Right cardiac atrium (tissue), 5 donors: ENCODE measurements around the gene CP. TPM values are rescaled to one million over a fixed set of nuclear protein-coding genes. Genes with fewer than 3 reads are reported as not detected.
"Not testable (repeated sequence)": the region's sequence is repeated elsewhere in the genome, so short reads cannot be mapped to it uniquely, and the experiment has no call there.

Experiments
- ATAC-seq, 2 donors: fragments of 200-7000 bp; cut with Tn5 transposase; one replicate each; pipeline versions ENCODE4 v1.8.0 to v1.9.1; 2020; ENCODE audit warnings: moderate library complexity in 2 of 2, mild to moderate bottlenecking in 1 of 2
- DNase-seq, 3 donors: peaks; one replicate each; pipeline ENCODE4 v3.0.0-alpha.2; 2020
- H3K27ac ChIP-seq: one replicate; pipeline ENCODE4 v1.5.1; 2013; ENCODE audit warnings: mild to moderate bottlenecking, low read length, control low read depth, moderate library complexity
- H3K27me3 ChIP-seq: one replicate; pipeline ENCODE4 v1.6.1; 2013; ENCODE audit not compliant: control insufficient read depth, insufficient read depth
- H3K4me1 ChIP-seq: one replicate; pipeline ENCODE4 v1.6.1; 2013; ENCODE audit warnings: low read length; ENCODE audit not compliant: control insufficient read depth, insufficient read depth
- H3K4me3 ChIP-seq: one replicate; pipeline ENCODE4 v1.5.1; 2013; ENCODE audit warnings: low read length, control low read depth
- H3K9me3 ChIP-seq: one replicate; pipeline ENCODE4 v1.6.1; 2013; ENCODE audit warnings: low read length; ENCODE audit not compliant: control insufficient read depth
- WGBS: extraction: QIAGEN DNeasy Blood & Tissue Kit; methylation state at CpG from one replicate; pipeline ENCODE4 v1.1.7; 2013; 5-methylcytosine and 5-hydroxymethylcytosine counted together
- intact Hi-C, 4 donors: fragments of 100-400 bp; cut with DNase I; formaldehyde crosslinking; loops; one replicate each; pipeline versions ENCODE4 v1.11.0 to v1.14.0; 2022 to 2023
- polyA plus RNA-seq: library from polyadenylated mRNA; stranded (reverse); fragments of 200-250 nt; gene quantifications from one replicate; pipeline ENCODE4 v1.2.3, GENCODE V29; 2013
- total RNA-seq, 4 donors: library from RNA; stranded (reverse); fragmentation: NEBNext Ultra II Directional; extraction: Animal tissue kit (Norgen Biotek cat#: 25700); gene quantifications; one replicate each; pipeline ENCODE4 v1.2.1, GENCODE V29; 2021
- donor health status: healthy with polysubstance abuse.
- donor health status: DM: no; HTN: yes; CAD: no.
- donor health status: DM: no; HTN: no; CAD: no.
- donor health status: DM: no; HTN: yes; CAD: no; lungs with severe emphysema.
- donor health status: DM: yes; HTN: yes; CAD: no.

Gene CP
- total and polyA plus RNA-seq, 5 donors = 11.0 to 31.2 (median 24.5) TPM

- WGBS = 88% methylated on average over 2 of the region's 2 CpGs
- Histone ChIP-seq H3K4me1 (no peaks in the 10 kb centered on the region), H3K27me3 (no peaks in the 10 kb centered on the region), H3K27ac (no peak overlapping the region), H3K4me3 (no peak overlapping the region), H3K9me3 (no peaks in the 10 kb centered on the region)
- DNase-seq (no peak), ATAC-seq (no peak)
- intact Hi-C loops = no loop called here
Measured at GRCh38 chr3:149207475-149207874, 14.2 kb downstream of the CP start.

GRCh38 chr3:149204390-149204991 is 17.1 kb downstream of the CP start:
- no peak overlapping the region for H3K27ac ChIP-seq
- ATAC-seq = no peak
- H3K4me3 ChIP-seq = no peak overlapping the region
- DNase-seq = no peak
- WGBS = 89% methylated on average over 3 of the region's 3 CpGs
- intact Hi-C loops = no loop called here
- no peaks in the 10 kb centered on the region for H3K4me1 ChIP-seq
- no peaks in the 10 kb centered on the region for H3K9me3 ChIP-seq
- H3K27me3 ChIP-seq = no peaks in the 10 kb centered on the region

GRCh38 chr3:149203758-149204157 is 17.9 kb downstream of the CP start:
- Histone ChIP-seq H3K9me3 (no peaks in the 10 kb centered on the region), H3K27ac (no peak overlapping the region), H3K27me3 (no peaks in the 10 kb centered on the region), H3K4me1 (no peaks in the 10 kb centered on the region), H3K4me3 (no peak overlapping the region)
- intact Hi-C loops = no loop called here
- DNase-seq (no peak), ATAC-seq (no peak)
- whole genome bisulfite sequencing = 81% methylated on average over 3 of the region's 3 CpGs

- intact Hi-C loops = no loop called here
- Histone ChIP-seq H3K4me1 (no peaks in the 10 kb centered on the region), H3K4me3 (no peak overlapping the region), H3K27me3 (no peaks in the 10 kb centered on the region), H3K9me3 (no peaks in the 10 kb centered on the region), H3K27ac (no peak overlapping the region)
- DNase-seq (no peak), ATAC-seq (no peak)
- WGBS = 31% methylated on average over 4 of the region's 4 CpGs
Measured at GRCh38 chr3:149199474-149199873, 22.2 kb downstream of the CP start.

GRCh38 chr3:149198611-149199010 is 23.0 kb downstream of the CP start:
- no peaks in the 10 kb centered on the region for H3K9me3 ChIP-seq
- intact Hi-C loops = no loop called here
- no peak for DNase-seq
- no peaks in the 10 kb centered on the region for H3K27me3 ChIP-seq
- H3K4me3 ChIP-seq = no peak overlapping the region
- WGBS = 63% methylated on average over 7 of the region's 7 CpGs
- no peak overlapping the region for H3K27ac ChIP-seq
- H3K4me1 ChIP-seq = no peaks in the 10 kb centered on the region
- ATAC-seq = no peak

GRCh38 chr3:149197669-149198068 is 24.0 kb downstream of the CP start:
- H3K27ac ChIP-seq = no peak overlapping the region
- ATAC-seq (peak in 1 of 2 donors; percentile 29), DNase-seq (peak in 1 of 3 donors; percentile 51)
- H3K27me3 ChIP-seq = no peaks in the 10 kb centered on the region
- H3K9me3 ChIP-seq = no peaks in the 10 kb centered on the region
- 23% methylated on average over 5 of the region's 5 CpGs for WGBS
- peak overlapping the region; percentile 18 for H3K4me3 ChIP-seq
- H3K4me1 ChIP-seq = no peaks in the 10 kb centered on the region
- intact Hi-C loops = no loop called here

- H3K4me3 ChIP-seq, ATAC-seq, DNase-seq, H3K4me1 ChIP-seq, H3K9me3 ChIP-seq, H3K27ac ChIP-seq, intact Hi-C loops, H3K27me3 ChIP-seq: not testable (repeated sequence)
- WGBS = 85% methylated on average over 12 of the region's 12 CpGs
Measured at GRCh38 chr3:149196805-149197592, 24.6 kb downstream of the CP start.

GRCh38 chr3:149195221-149195620 is 26.4 kb downstream of the CP start:
- intact Hi-C loops = no loop called here
- Histone ChIP-seq H3K27me3 (no peaks in the 10 kb centered on the region), H3K9me3 (no peaks in the 10 kb centered on the region), H3K27ac (no peak overlapping the region), H3K4me1 (no peaks in the 10 kb centered on the region), H3K4me3 (no peak overlapping the region)
- DNase-seq (no peak), ATAC-seq (no peak)
- WGBS = 76% methylated on average over 1 of the region's 1 CpG

- no peak for DNase-seq
- Histone ChIP-seq H3K4me3 (no peak overlapping the region), H3K27ac (no peak overlapping the region), H3K4me1 (no peaks in the 10 kb centered on the region), H3K9me3 (no peaks in the 10 kb centered on the region), H3K27me3 (no peaks in the 10 kb centered on the region)
- intact Hi-C loops = no loop called here
- no peak for ATAC-seq
- 38% methylated on average over 2 of the region's 2 CpGs for WGBS
Measured at GRCh38 chr3:149188494-149188893, 33.1 kb downstream of the CP start.

GRCh38 chr3:149186721-149187120 is 34.9 kb downstream of the CP start:
- WGBS = 89% methylated on average over 3 of the region's 3 CpGs

GRCh38 chr3:149186219-149186618 is 35.4 kb downstream of the CP start:
- no peaks in the 10 kb centered on the region for H3K4me1 ChIP-seq
- intact Hi-C loops = no loop called here
- H3K9me3 ChIP-seq = no peaks in the 10 kb centered on the region
- no peak for DNase-seq
- no peaks in the 10 kb centered on the region for H3K27me3 ChIP-seq
- 96% methylated on average over 2 of the region's 2 CpGs for WGBS
- no peak overlapping the region for H3K27ac ChIP-seq
- no peak overlapping the region for H3K4me3 ChIP-seq
- no peak for ATAC-seq

More at GRCh38 chr3:149186721-149187120, 34.9 kb downstream of the CP start:
- Histone ChIP-seq H3K27ac (no peak overlapping the region), H3K9me3 (no peaks in the 10 kb centered on the region), H3K4me3 (no peak overlapping the region), H3K27me3 (no peaks in the 10 kb centered on the region), H3K4me1 (no peaks in the 10 kb centered on the region)
- intact Hi-C loops = no loop called here
- DNase-seq = no peak
- ATAC-seq = no peak
